Activated CD8-positive, alpha-beta memory T cell treated with anti-CD3 and anti-CD28 coated beads, Interleukin-2, amount 50 U/mL, for 24 hours (primary cell): ENCODE measurements around the gene PRSS36.

Experiments
- DNase-seq: peaks from one replicate; pipeline ENCODE4 v3.0.0-alpha.2; 2020; ENCODE audit errors: extremely low read depth

Gene PRSS36

GRCh38 chr16:31099860-31100638 is 49.8 kb downstream of the PRSS36 start:
- no peak for DNase-seq

- DNase-seq = peak; percentile 78
These were observed 55.3 kb downstream of the PRSS36 start, which contains the start of gene VKORC1 for GRCh38 chr16:31094424-31095120. TSS of gene VKORC1 (minus strand) at chr16:31094797. CDS start at chr16:31094729, 68 bp downstream.

- DNase-seq = no peak
These were observed 55.8 kb downstream of the PRSS36 start for GRCh38 chr16:31094088-31094423.

- DNase-seq = no peak
These were observed 56.6 kb downstream of the PRSS36 start for GRCh38 chr16:31093132-31093703.

- no peak for DNase-seq
These were observed 57.5 kb downstream of the PRSS36 start for GRCh38 chr16:31092330-31092729.

- no peak for DNase-seq
These were observed 59.3 kb downstream of the PRSS36 start for GRCh38 chr16:31090540-31090939.

GRCh38 chr16:31089199-31089598 is 60.7 kb downstream of the PRSS36 start:
- DNase-seq = no peak
